Liver (tissue), 9 donors: Measurements from ENCODE around the gene NFAT5. TPM values are rescaled to one million over a fixed set of nuclear protein-coding genes. Genes with fewer than 3 reads are reported as not detected.

Experiments used
- DNase-seq: peaks from one replicate; pipeline ENCODE4 v3.0.0-alpha.2; 2017; ENCODE audit warnings: low spot score
- H3K27ac ChIP-seq, 2 donors: one replicate each; pipeline ENCODE4 v1.7.0; 2013; ENCODE audit warnings: inconsistent platforms in 2 of 2, low read length in 2 of 2, control low read depth in 1 of 2, low read depth in 1 of 2, mild to moderate bottlenecking in 1 of 2
- H3K27me3 ChIP-seq, 4 donors: one replicate each; pipeline versions ENCODE4 v1.6.1 to v1.7.0; 2013; ENCODE audit warnings: low read length in 3 of 4, inconsistent platforms in 1 of 4, mild to moderate bottlenecking in 1 of 4, moderate library complexity in 1 of 4; ENCODE audit not compliant: control insufficient read depth in 4 of 4, insufficient read depth in 4 of 4
- H3K36me3 ChIP-seq, 4 donors: one replicate each; pipeline versions ENCODE4 v1.6.1 to v1.7.0; 2013; ENCODE audit warnings: low read length in 3 of 4, mild to moderate bottlenecking in 3 of 4, low read depth in 1 of 4, moderate library complexity in 1 of 4; ENCODE audit not compliant: control insufficient read depth in 4 of 4, insufficient read depth in 3 of 4
- H3K4me1 ChIP-seq, 4 donors: one replicate each; pipeline versions ENCODE4 v1.6.1 to v1.7.0; 2013; ENCODE audit warnings: low read length in 3 of 4, mild to moderate bottlenecking in 3 of 4, moderate library complexity in 1 of 4; ENCODE audit not compliant: control insufficient read depth in 4 of 4, insufficient read depth in 4 of 4
- H3K4me3 ChIP-seq, 3 donors: one replicate each; pipeline versions ENCODE4 v1.6.1 to v1.7.0; 2013; ENCODE audit warnings: low read length in 3 of 3, control low read depth in 1 of 3, low read depth in 1 of 3, mild to moderate bottlenecking in 1 of 3
- H3K9ac ChIP-seq, 2 donors: one replicate each; pipeline ENCODE4 v1.7.0; 2013; ENCODE audit warnings: low read length in 2 of 2, mild to moderate bottlenecking in 2 of 2, moderate library complexity in 2 of 2, control low read depth in 1 of 2, low read depth in 1 of 2
- H3K9me3 ChIP-seq, 4 donors: one replicate each; pipeline versions ENCODE4 v1.6.1 to v1.7.0; 2013; ENCODE audit warnings: low read length in 3 of 4; ENCODE audit not compliant: control insufficient read depth in 4 of 4
- EGR1 ChIP-seq, 2 donors: IDR thresholded peaks; 2 replicates each; pipeline ENCODE4 v1.6.1; 2016 to 2018; ENCODE audit warnings: antibody characterized with exemption in 2 of 2, low read depth in 2 of 2
- GABPA ChIP-seq, 2 donors: IDR thresholded peaks in 1 of 2; conservative IDR thresholded peaks in 1 of 2; 2 replicates each; pipeline ENCODE4 v1.6.1; 2016; ENCODE audit warnings: antibody characterized with exemption in 2 of 2, mild to moderate bottlenecking in 1 of 2, moderate library complexity in 1 of 2
- HNF4A ChIP-seq, 2 donors: conservative IDR thresholded peaks; 2 replicates each; pipeline ENCODE4 v1.6.1; 2016; ENCODE audit warnings: antibody characterized with exemption in 2 of 2, mild to moderate bottlenecking in 2 of 2
- HNF4G ChIP-seq: IDR thresholded peaks from 2 replicates; pipeline ENCODE4 v1.6.1; 2016; ENCODE audit warnings: antibody characterized with exemption
- JUND ChIP-seq, 2 donors: IDR thresholded peaks; 2 replicates each; pipeline ENCODE4 v1.6.1; 2016; ENCODE audit warnings: antibody characterized with exemption in 2 of 2
- NR2F2 ChIP-seq: IDR thresholded peaks from 2 replicates; pipeline ENCODE4 v1.6.1; 2016; ENCODE audit warnings: antibody characterized with exemption
- RAD21 ChIP-seq, 2 donors: IDR thresholded peaks; 2 replicates each; pipeline ENCODE4 v1.6.1; 2016; ENCODE audit warnings: antibody characterized with exemption in 2 of 2, mild to moderate bottlenecking in 2 of 2
- RXRA ChIP-seq, 2 donors: IDR thresholded peaks; 2 replicates each; pipeline ENCODE4 v1.6.1; 2017 to 2018; ENCODE audit warnings: antibody characterized with exemption in 2 of 2, mild to moderate bottlenecking in 1 of 2
- TAF1 ChIP-seq: conservative IDR thresholded peaks from 2 replicates; pipeline ENCODE4 v1.6.1; 2016; ENCODE audit warnings: antibody characterized with exemption, mild to moderate bottlenecking
- YY1 ChIP-seq: IDR thresholded peaks from 2 replicates; pipeline ENCODE4 v1.6.1; 2016; ENCODE audit warnings: antibody characterized with exemption, mild to moderate bottlenecking
- WGBS: extraction: QIAGEN DNeasy Blood & Tissue Kit; methylation state at CpG from one replicate; pipeline ENCODE4 v1.1.7; 2013; 5-methylcytosine and 5-hydroxymethylcytosine counted together
- polyA plus RNA-seq, 2 donors: library from polyadenylated mRNA; stranded (reverse) in 1 of 2; unstranded in 1 of 2; fragments of 200-250 nt in 1 of 2; fragments of >200 nt in 1 of 2; fragmentation: Nextera tagmentation in 1 of 2; extraction: Ambion mirVana in 1 of 2; gene quantifications; one replicate each; pipeline versions ENCODE4 v1.2.1 to v1.2.3, GENCODE V29; 2013 to 2015
- total RNA-seq, 2 donors: library from RNA; depleted of rRNA; stranded (reverse); fragments of >200 nt; gene quantifications; one replicate each; pipeline ENCODE4 v1.2.3, GENCODE V29; 2014
- TF ChIP-seq, protein P1 (sequence below): IDR thresholded peaks from 2 replicates; pipeline ENCODE4 v1.6.1; 2016; ENCODE audit warnings: antibody characterized with exemption
- TF ChIP-seq, protein P2 (sequence below): fragments of 150-350 bp; IDR thresholded peaks from 2 replicates; pipeline ENCODE4 v1.5.1; 2017; ENCODE audit warnings: improper control_type of control experiment, low read depth, low read length; ENCODE audit not compliant: missing input control
- TF ChIP-seq, protein P3 (sequence below): IDR thresholded peaks from 2 replicates; pipeline ENCODE4 v1.6.1; 2016; ENCODE audit warnings: antibody characterized with exemption
- TF ChIP-seq, protein P4 (sequence below): IDR thresholded peaks from 2 replicates; pipeline ENCODE4 v1.6.1; 2016; ENCODE audit warnings: antibody characterized with exemption, mild to moderate bottlenecking
- TF ChIP-seq, protein P5 (sequence below): IDR thresholded peaks from 2 replicates; pipeline ENCODE4 v1.6.1; 2016; ENCODE audit warnings: antibody characterized with exemption
- donor health status: healthy.
- donor health status: healthy.
- donor health status: healthy.
- donor health status: healthy.
- donor health status: healthy.

NFAT5 gene
- total and polyA plus RNA-seq, 4 donors, result 1.5 to 21.0 (median 11.2) TPM

DNA sequence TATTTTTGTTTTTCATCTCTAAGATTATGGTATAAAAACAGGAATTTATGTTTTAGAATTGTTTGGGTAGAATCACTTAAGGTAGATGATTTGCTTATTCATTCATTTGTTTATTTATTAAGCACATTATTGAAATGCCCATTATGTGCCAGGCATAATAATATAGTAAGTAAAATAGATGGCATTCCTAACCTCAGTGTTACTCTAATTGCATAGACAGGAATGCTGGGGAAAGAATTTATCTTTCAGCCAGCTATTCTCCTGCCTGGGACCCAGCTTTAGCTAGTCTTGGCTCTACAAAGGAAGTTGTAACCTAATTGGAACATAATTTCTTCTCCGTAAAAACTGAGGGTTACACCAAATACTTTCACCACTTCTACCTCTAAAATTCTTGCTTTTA, 44.6 kb downstream of the NFAT5 start:
- TF ChIP-seq TAF1 (no peak), GABPA (IDR thresholded peaks at IDR 0.05 in 1 of 2, conservative IDR thresholded peaks at IDR 0.05 in 1 of 2) (no peak), EGR1 (IDR thresholded peaks at IDR 0.05; ENCODE audit: low read depth in 2 of 2) (no peak), RXRA (IDR thresholded peaks at IDR 0.05) (no peak)
- TF ChIP-seq, protein P1, sequence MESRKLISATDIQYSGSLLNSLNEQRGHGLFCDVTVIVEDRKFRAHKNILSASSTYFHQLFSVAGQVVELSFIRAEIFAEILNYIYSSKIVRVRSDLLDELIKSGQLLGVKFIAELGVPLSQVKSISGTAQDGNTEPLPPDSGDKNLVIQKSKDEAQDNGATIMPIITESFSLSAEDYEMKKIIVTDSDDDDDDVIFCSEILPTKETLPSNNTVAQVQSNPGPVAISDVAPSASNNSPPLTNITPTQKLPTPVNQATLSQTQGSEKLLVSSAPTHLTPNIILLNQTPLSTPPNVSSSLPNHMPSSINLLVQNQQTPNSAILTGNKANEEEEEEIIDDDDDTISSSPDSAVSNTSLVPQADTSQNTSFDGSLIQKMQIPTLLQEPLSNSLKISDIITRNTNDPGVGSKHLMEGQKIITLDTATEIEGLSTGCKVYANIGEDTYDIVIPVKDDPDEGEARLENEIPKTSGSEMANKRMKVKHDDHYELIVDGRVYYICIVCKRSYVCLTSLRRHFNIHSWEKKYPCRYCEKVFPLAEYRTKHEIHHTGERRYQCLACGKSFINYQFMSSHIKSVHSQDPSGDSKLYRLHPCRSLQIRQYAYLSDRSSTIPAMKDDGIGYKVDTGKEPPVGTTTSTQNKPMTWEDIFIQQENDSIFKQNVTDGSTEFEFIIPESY, result no peak
- TF ChIP-seq, protein P2, sequence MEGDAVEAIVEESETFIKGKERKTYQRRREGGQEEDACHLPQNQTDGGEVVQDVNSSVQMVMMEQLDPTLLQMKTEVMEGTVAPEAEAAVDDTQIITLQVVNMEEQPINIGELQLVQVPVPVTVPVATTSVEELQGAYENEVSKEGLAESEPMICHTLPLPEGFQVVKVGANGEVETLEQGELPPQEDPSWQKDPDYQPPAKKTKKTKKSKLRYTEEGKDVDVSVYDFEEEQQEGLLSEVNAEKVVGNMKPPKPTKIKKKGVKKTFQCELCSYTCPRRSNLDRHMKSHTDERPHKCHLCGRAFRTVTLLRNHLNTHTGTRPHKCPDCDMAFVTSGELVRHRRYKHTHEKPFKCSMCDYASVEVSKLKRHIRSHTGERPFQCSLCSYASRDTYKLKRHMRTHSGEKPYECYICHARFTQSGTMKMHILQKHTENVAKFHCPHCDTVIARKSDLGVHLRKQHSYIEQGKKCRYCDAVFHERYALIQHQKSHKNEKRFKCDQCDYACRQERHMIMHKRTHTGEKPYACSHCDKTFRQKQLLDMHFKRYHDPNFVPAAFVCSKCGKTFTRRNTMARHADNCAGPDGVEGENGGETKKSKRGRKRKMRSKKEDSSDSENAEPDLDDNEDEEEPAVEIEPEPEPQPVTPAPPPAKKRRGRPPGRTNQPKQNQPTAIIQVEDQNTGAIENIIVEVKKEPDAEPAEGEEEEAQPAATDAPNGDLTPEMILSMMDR, result no peak
- TF ChIP-seq, protein P3, sequence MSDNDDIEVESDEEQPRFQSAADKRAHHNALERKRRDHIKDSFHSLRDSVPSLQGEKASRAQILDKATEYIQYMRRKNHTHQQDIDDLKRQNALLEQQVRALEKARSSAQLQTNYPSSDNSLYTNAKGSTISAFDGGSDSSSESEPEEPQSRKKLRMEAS, result no peak
- Histone ChIP-seq H3K4me1 (peaks cover 0 to 17% (median 0%) of the 10 kb centered on the region in 4 donors), H3K4me3 (no peak overlapping the region), H3K36me3 (no peaks in the 10 kb centered on the region), H3K27me3 (no peaks in the 10 kb centered on the region), H3K9ac (no peak overlapping the region), H3K27ac (no peak overlapping the region), H3K9me3 (no peaks in the 10 kb centered on the region)
- DNase-seq, result no peak
- WGBS, result 79% methylated on average over 1 of the region's 1 CpG

DNA sequence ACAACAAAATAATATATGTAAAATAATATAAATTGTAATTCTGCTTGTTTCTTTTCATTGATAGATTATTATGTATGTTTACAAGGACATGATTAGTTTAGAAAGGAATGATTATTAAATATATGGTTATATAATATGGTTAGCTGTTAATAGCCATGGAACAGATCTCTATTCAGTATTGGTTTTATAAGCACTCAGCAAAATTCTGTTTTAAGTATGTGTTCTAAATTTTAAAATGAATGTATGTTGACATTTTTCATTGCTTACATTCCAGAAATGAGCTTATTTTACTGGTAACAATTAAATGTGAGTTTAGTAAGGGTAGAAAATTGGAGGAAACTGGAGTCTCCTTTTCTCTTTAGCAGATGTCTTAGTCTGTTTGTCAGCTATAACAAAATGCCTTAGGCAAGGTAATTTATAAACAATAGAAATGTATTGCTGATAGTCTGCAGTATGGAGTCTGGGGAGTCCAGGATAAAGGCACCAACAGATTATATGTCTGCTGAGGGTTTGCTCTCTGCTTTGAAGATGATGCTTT, 45.4 kb downstream of the NFAT5 start:
- DNase-seq, result no peak
- Histone ChIP-seq H3K4me1 (peaks cover 0 to 21% (median 0%) of the 10 kb centered on the region in 4 donors), H3K4me3 (no peak overlapping the region), H3K27me3 (no peaks in the 10 kb centered on the region), H3K9me3 (no peaks in the 10 kb centered on the region), H3K9ac (no peak overlapping the region), H3K36me3 (no peaks in the 10 kb centered on the region), H3K27ac (no peak overlapping the region)
- TF ChIP-seq NR2F2, result no peak
- no peak for TF ChIP-seq GABPA (IDR thresholded peaks at IDR 0.05 in 1 of 2, conservative IDR thresholded peaks at IDR 0.05 in 1 of 2)
- TF ChIP-seq YY1, result no peak
- no peak for TF ChIP-seq HNF4G
- TF ChIP-seq, protein P4, sequence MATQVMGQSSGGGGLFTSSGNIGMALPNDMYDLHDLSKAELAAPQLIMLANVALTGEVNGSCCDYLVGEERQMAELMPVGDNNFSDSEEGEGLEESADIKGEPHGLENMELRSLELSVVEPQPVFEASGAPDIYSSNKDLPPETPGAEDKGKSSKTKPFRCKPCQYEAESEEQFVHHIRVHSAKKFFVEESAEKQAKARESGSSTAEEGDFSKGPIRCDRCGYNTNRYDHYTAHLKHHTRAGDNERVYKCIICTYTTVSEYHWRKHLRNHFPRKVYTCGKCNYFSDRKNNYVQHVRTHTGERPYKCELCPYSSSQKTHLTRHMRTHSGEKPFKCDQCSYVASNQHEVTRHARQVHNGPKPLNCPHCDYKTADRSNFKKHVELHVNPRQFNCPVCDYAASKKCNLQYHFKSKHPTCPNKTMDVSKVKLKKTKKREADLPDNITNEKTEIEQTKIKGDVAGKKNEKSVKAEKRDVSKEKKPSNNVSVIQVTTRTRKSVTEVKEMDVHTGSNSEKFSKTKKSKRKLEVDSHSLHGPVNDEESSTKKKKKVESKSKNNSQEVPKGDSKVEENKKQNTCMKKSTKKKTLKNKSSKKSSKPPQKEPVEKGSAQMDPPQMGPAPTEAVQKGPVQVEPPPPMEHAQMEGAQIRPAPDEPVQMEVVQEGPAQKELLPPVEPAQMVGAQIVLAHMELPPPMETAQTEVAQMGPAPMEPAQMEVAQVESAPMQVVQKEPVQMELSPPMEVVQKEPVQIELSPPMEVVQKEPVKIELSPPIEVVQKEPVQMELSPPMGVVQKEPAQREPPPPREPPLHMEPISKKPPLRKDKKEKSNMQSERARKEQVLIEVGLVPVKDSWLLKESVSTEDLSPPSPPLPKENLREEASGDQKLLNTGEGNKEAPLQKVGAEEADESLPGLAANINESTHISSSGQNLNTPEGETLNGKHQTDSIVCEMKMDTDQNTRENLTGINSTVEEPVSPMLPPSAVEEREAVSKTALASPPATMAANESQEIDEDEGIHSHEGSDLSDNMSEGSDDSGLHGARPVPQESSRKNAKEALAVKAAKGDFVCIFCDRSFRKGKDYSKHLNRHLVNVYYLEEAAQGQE, result no peak
- TF ChIP-seq, protein P5, sequence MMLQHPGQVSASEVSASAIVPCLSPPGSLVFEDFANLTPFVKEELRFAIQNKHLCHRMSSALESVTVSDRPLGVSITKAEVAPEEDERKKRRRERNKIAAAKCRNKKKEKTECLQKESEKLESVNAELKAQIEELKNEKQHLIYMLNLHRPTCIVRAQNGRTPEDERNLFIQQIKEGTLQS, result no peak
- TF ChIP-seq JUND (IDR thresholded peaks at IDR 0.05), result no peak
- no peak for TF ChIP-seq RAD21 (IDR thresholded peaks at IDR 0.05)
- TF ChIP-seq HNF4A (conservative IDR thresholded peaks at IDR 0.05), result no peak
- TF ChIP-seq EGR1 (IDR thresholded peaks at IDR 0.05; ENCODE audit: low read depth in 2 of 2), result no peak
